ENCODE measurements around the gene TRIM66. TPM values are rescaled to one million over a fixed set of nuclear protein-coding genes. Genes with fewer than 3 reads are reported as not detected.

The TRIM66 gene
- total and polyA plus RNA-seq, 9 of the 15 experiments (the other 6 are each of a cell fraction or from before 2014, with no cell fraction given), result 1.1 to 7.3 (median 4.9) TPM

GRCh38 chr11:8706673-8707432, 24.4 kb upstream of the TRIM66 start:
- intact Hi-C loops (cut with micrococcal nuclease), result no loop called here
- H3K4me1 ChIP-seq (replicated peaks in 1 of 2; ENCODE audit: control insufficient read depth in 2 of 2, insufficient read depth in 2 of 2, low read length in 2 of 2), result peaks cover under 1 to 9% of the 10 kb centered on the region in 2 experiments; a peak in 3 of 5 replicates
- no peaks in the 10 kb centered on the region for H3K9me1 ChIP-seq (ENCODE audit: control insufficient read depth, insufficient read depth, low read length)
- no peaks in the 10 kb centered on the region for H3K36me3 ChIP-seq (ENCODE audit: control insufficient read depth, insufficient read depth, low read length)
- CTCF ChIA-PET (ENCODE audit: low intra/inter-chr PET ratio), result no interaction called here
- H3K4me2 ChIP-seq (ENCODE audit: insufficient read depth, low read length), result no peak overlapping the region
- WGBS (ENCODE audit: insufficient coverage, low coverage, missing lambda C conversion rate), result 3% methylated on average over 14 of the region's 14 CpGs
- no peaks in the 10 kb centered on the region for H3K9me3 ChIP-seq (replicated peaks; ENCODE audit: control insufficient read depth, insufficient read depth, low read depth, low read length)
- ATAC-seq (no peak), DNase-seq (ENCODE audit: extremely low read depth in 1 of 4, low spot score in 3 of 4) (no peak), FAIRE-seq (no peak)
- no peak for TF ChIP-seq CREB1 (IDR thresholded peaks at IDR 0.05)
- TF ChIP-seq CREB1 (CRISPR knock-in tag; IDR thresholded peaks at IDR 0.05), result no peak
- no peak for TF ChIP-seq NCOA2 (IDR thresholded peaks at IDR 0.05; ENCODE audit: partially characterized antibody in 2 of 2)
- no peak for TF ChIP-seq RBM34 (IDR thresholded peaks at IDR 0.05; ENCODE audit: borderline replicate concordance, insufficient read depth, low read length)
- no peak for TF ChIP-seq IFI16 (CRISPR knock-in tag; IDR thresholded peaks at IDR 0.05)
- no peak for TF ChIP-seq SRSF1 (IDR thresholded peaks at IDR 0.05; ENCODE audit: low read depth, low read length)
- H3K4me3 ChIP-seq, result no peak overlapping the region
- no TSS peak for BruUV-seq (replicated peaks)
- no peak overlapping the region for H2AFZ ChIP-seq (ENCODE audit: low read depth, low read length)
- H3K27me3 ChIP-seq (ENCODE audit: control insufficient read depth in 2 of 2, insufficient read depth in 2 of 2, low read length in 2 of 2), result peaks cover 21 to 53% of the 10 kb centered on the region in 2 experiments; a peak in 4 of 5 replicates
- H3K79me2 ChIP-seq (ENCODE audit: control insufficient read depth, insufficient read depth, low read length), result no peaks in the 10 kb centered on the region
- POLR2A ChIA-PET, result interaction anchor here (0.9 kb wide), 1 partner anchor 19 kb away, joined by 3 read pairs; no protein-coding TSS in a partner anchor
- peaks cover 5% of the 10 kb centered on the region; the same call in 1 of the 2 replicates for H4K20me1 ChIP-seq (replicated peaks; ENCODE audit: control insufficient read depth, insufficient read depth, low read length)
- in situ Hi-C loops (cut with MboI), result no loop called here
- H3K9ac ChIP-seq (ENCODE audit: insufficient read depth in 1 of 2, low read depth in 2 of 2, low read length in 2 of 2), result no peak overlapping the region
- no peak overlapping the region for H3K27ac ChIP-seq (ENCODE audit: extremely low read depth, low read depth, low read length)

Measured in K562 (cell line).